GM19043 (cell line): ENCODE results near the gene ART1.

Source experiments
- ATAC-seq: cut with Tn5 transposase; IDR thresholded peaks from one replicate; pipeline ENCODE4 v1.9.1; 2021; ENCODE audit warnings: low read depth; ENCODE audit not compliant: unreplicated experiment

Gene ART1

GRCh38 chr11:3664032-3664630, 19.2 kb downstream of the ART1 start:
- ATAC-seq: no peak

- ATAC-seq: no peak
Observed at GRCh38 chr11:3665336-3666022, 20.6 kb downstream of the ART1 start.

- ATAC-seq: no peak
Observed at GRCh38 chr11:3666023-3666530, 21.1 kb downstream of the ART1 start.

- ATAC-seq: no peak
Observed at GRCh38 chr11:3667149-3668035, 22.5 kb downstream of the ART1 start.

- no peak for ATAC-seq
Observed at GRCh38 chr11:3669128-3669527, 24.2 kb downstream of the ART1 start.

GRCh38 chr11:3669742-3670183, 24.8 kb downstream of the ART1 start:
- ATAC-seq: no peak

GRCh38 chr11:3671334-3672254, 26.7 kb downstream of the ART1 start, which contains the start of gene CHRNA10:
Gene CHRNA10, minus strand, starts transcription at chr11:3671384. Its CDS starts 72 bp downstream, at chr11:3671312.
- ATAC-seq: no peak

- no peak for ATAC-seq
Observed at GRCh38 chr11:3674189-3674588, 29.3 kb downstream of the ART1 start.

- no peak for ATAC-seq
Observed at GRCh38 chr11:3675971-3676370, 31.0 kb downstream of the ART1 start.

- ATAC-seq: no peak
Observed at GRCh38 chr11:3679077-3679476, 34.1 kb downstream of the ART1 start.

- no peak for ATAC-seq
Observed at GRCh38 chr11:3683039-3683438, 38.1 kb downstream of the ART1 start.

- no peak for ATAC-seq
Observed at GRCh38 chr11:3684129-3684818, 39.3 kb downstream of the ART1 start.

- ATAC-seq: no peak
Observed at GRCh38 chr11:3684819-3685172, 39.9 kb downstream of the ART1 start.

- no peak for ATAC-seq
Observed at GRCh38 chr11:3685923-3686322, 41.0 kb downstream of the ART1 start.

GRCh38 chr11:3686751-3687150, 41.8 kb downstream of the ART1 start:
- ATAC-seq: no peak

GRCh38 chr11:3700410-3700809, 55.5 kb downstream of the ART1 start:
- ATAC-seq: no peak

- no peak for ATAC-seq
Observed at GRCh38 chr11:3700910-3701309, 56.0 kb downstream of the ART1 start.

- ATAC-seq: no peak
Observed at GRCh38 chr11:3703383-3703782, 58.5 kb downstream of the ART1 start.

GRCh38 chr11:3707176-3707575, 62.2 kb downstream of the ART1 start:
- ATAC-seq: no peak

- no peak for ATAC-seq
Observed at GRCh38 chr11:3709977-3710376, 65.0 kb downstream of the ART1 start.
